H9 (cell line): Measurements from ENCODE around the gene PCSK6. TPM values are rescaled to one million over a fixed set of nuclear protein-coding genes. Genes with fewer than 3 reads are reported as not detected.

ENCODE experiments used
- DNase-seq: peaks from one replicate; pipeline ENCODE4 v3.0.0-alpha.2; 2017
- H2AFZ ChIP-seq: one replicate; pipeline ENCODE4 v1.6.1; 2013; ENCODE audit warnings: mild to moderate bottlenecking, low read length, control low read depth, moderate library complexity
- H2AK5ac ChIP-seq: 2 replicates; pipeline ENCODE4 v1.6.1; 2013; ENCODE audit warnings: low read length, control low read depth, mixed read lengths; ENCODE audit not compliant: insufficient read length
- H2BK120ac ChIP-seq: one replicate; pipeline ENCODE4 v1.6.1; 2013; ENCODE audit warnings: low read depth, mild to moderate bottlenecking, low read length, control low read depth, inconsistent platforms; ENCODE audit not compliant: poor library complexity, severe bottlenecking
- H2BK12ac ChIP-seq: 2 replicates; pipeline ENCODE4 v1.6.1; 2013; ENCODE audit warnings: low read length, control low read depth, mixed read lengths, low read depth; ENCODE audit not compliant: insufficient read length
- H2BK15ac ChIP-seq: 2 replicates; pipeline ENCODE4 v1.6.1; 2013; ENCODE audit warnings: low read depth, low read length, control low read depth
- H2BK20ac ChIP-seq: one replicate; pipeline ENCODE4 v1.6.1; 2013; ENCODE audit warnings: low read depth, mild to moderate bottlenecking, low read length, control low read depth, inconsistent platforms; ENCODE audit not compliant: poor library complexity, severe bottlenecking
- H2BK5ac ChIP-seq: 2 replicates; pipeline ENCODE4 v1.6.1; 2013; ENCODE audit warnings: low read length, control low read depth, mixed read lengths; ENCODE audit not compliant: insufficient read length
- H3K14ac ChIP-seq: 2 replicates; pipeline ENCODE4 v1.6.1; 2013; ENCODE audit warnings: low read length, control low read depth; ENCODE audit not compliant: insufficient read depth
- H3K18ac ChIP-seq: 2 replicates; pipeline ENCODE4 v1.6.1; 2013; ENCODE audit warnings: low read depth, mild to moderate bottlenecking, mixed read lengths, low read length, control low read depth; ENCODE audit not compliant: insufficient read length
- H3K23ac ChIP-seq: 2 replicates; pipeline ENCODE4 v1.6.1; 2013; ENCODE audit warnings: low read length, control low read depth, mixed read lengths, low read depth; ENCODE audit not compliant: insufficient read length
- H3K23me2 ChIP-seq: 2 replicates; pipeline ENCODE4 v1.6.1; 2013; ENCODE audit warnings: low read depth, mild to moderate bottlenecking, mixed read lengths, low read length, control low read depth; ENCODE audit not compliant: insufficient read length, poor library complexity, severe bottlenecking
- H3K27ac ChIP-seq: 2 replicates; pipeline ENCODE4 v1.5.1; 2013; ENCODE audit warnings: low read length, control low read depth, mixed read lengths, low read depth; ENCODE audit not compliant: insufficient read length
- H3K27me3 ChIP-seq: 2 replicates; pipeline ENCODE4 v1.6.1; 2013; ENCODE audit warnings: low read length, control low read depth, inconsistent platforms; ENCODE audit not compliant: insufficient read depth
- H3K4ac ChIP-seq: 2 replicates; pipeline ENCODE4 v1.6.1; 2013; ENCODE audit warnings: low read depth, mild to moderate bottlenecking, control low read depth, inconsistent platforms, low read length, moderate library complexity
- H3K4me1 ChIP-seq: 2 replicates; pipeline ENCODE4 v1.6.1; 2013; ENCODE audit warnings: low read length, control low read depth, inconsistent platforms; ENCODE audit not compliant: insufficient read depth
- H3K4me2 ChIP-seq: 2 replicates; pipeline ENCODE4 v1.6.1; 2013; ENCODE audit warnings: low read length, control low read depth, mixed read lengths; ENCODE audit not compliant: insufficient read length, insufficient read depth
- H3K56ac ChIP-seq: 2 replicates; pipeline ENCODE4 v1.6.1; 2013; ENCODE audit warnings: low read depth, mild to moderate bottlenecking, mixed read lengths, low read length, control low read depth; ENCODE audit not compliant: insufficient read length
- H3K79me1 ChIP-seq: 2 replicates; pipeline ENCODE4 v1.6.1; 2013; ENCODE audit warnings: low read depth, mild to moderate bottlenecking, moderate library complexity, low read length, control low read depth, inconsistent platforms; ENCODE audit not compliant: insufficient read depth, poor library complexity, severe bottlenecking
- H3K79me2 ChIP-seq: 2 replicates; pipeline ENCODE4 v1.6.1; 2013; ENCODE audit warnings: low read length, control low read depth, inconsistent platforms; ENCODE audit not compliant: insufficient read depth
- H3K9ac ChIP-seq: 2 replicates; pipeline ENCODE4 v1.6.1; 2013; ENCODE audit warnings: low read length, control low read depth, mixed read lengths; ENCODE audit not compliant: insufficient read length; ENCODE audit errors: extremely low read depth
- H3K9me3 ChIP-seq: one replicate; pipeline ENCODE4 v1.6.1; 2013; ENCODE audit warnings: low read depth, low read length, inconsistent platforms; ENCODE audit not compliant: control insufficient read depth
- H3T11ph ChIP-seq: one replicate; pipeline ENCODE4 v1.6.1; 2013; ENCODE audit warnings: mild to moderate bottlenecking, low read length, control low read depth, inconsistent platforms
- H4K20me1 ChIP-seq: one replicate; pipeline ENCODE4 v1.6.1; 2013; ENCODE audit not compliant: control insufficient read depth, insufficient read length, insufficient read depth
- H4K5ac ChIP-seq: 2 replicates; pipeline ENCODE4 v1.6.1; 2013; ENCODE audit warnings: low read depth, mild to moderate bottlenecking, mixed read lengths, low read length, control low read depth; ENCODE audit not compliant: insufficient read length
- H4K8ac ChIP-seq: replicated peaks from 2 replicates; pipeline ENCODE4 v1.6.1; 2013; ENCODE audit warnings: low read length, control low read depth, mixed read lengths, low read depth; ENCODE audit not compliant: insufficient read length
- H4K91ac ChIP-seq: 2 replicates; pipeline ENCODE4 v1.6.1; 2013; ENCODE audit warnings: low read depth, mild to moderate bottlenecking, moderate library complexity, mixed read lengths, low read length, control low read depth; ENCODE audit not compliant: insufficient read length
- H3K27ac Mint-ChIP-seq, 3 experiments: 2 replicates in 2 of 3; 3 replicates in 1 of 3; pipeline ENCODE4 v1.8.0; 2020 to 2021; ENCODE audit warnings: mixed read lengths in 3 of 3, mild to moderate bottlenecking in 1 of 3, moderate library complexity in 1 of 3
- H3K27me3 Mint-ChIP-seq: 2 replicates; pipeline ENCODE4 v1.8.0; 2021; ENCODE audit warnings: low read depth, mild to moderate bottlenecking, moderate library complexity, mixed read lengths
- H3K36me3 Mint-ChIP-seq, 3 experiments: 2 replicates in 2 of 3; 3 replicates in 1 of 3; pipeline ENCODE4 v1.8.0; 2020 to 2021; ENCODE audit warnings: low read depth in 3 of 3, mixed read lengths in 3 of 3; ENCODE audit not compliant: insufficient read depth in 1 of 3
- H3K4me1 Mint-ChIP-seq, 2 experiments: 2 replicates each; pipeline ENCODE4 v1.8.0; 2020; ENCODE audit warnings: mixed read lengths in 2 of 2
- H3K4me3 Mint-ChIP-seq, 2 experiments: 2 replicates in 1 of 2; 3 replicates in 1 of 2; pipeline ENCODE4 v1.8.0; 2020 to 2021; ENCODE audit warnings: mild to moderate bottlenecking in 2 of 2, mixed read lengths in 2 of 2, moderate library complexity in 1 of 2
- H3K9me3 Mint-ChIP-seq, 2 experiments: 2 replicates in 1 of 2; 3 replicates in 1 of 2; pipeline ENCODE4 v1.8.0; 2020; ENCODE audit warnings: mild to moderate bottlenecking in 2 of 2, mixed read lengths in 2 of 2, moderate library complexity in 1 of 2
- WGBS: extraction: QIAGEN DNeasy Blood & Tissue Kit; methylation state at CpG from one replicate; pipeline ENCODE4 v1.1.7; 2013; ENCODE audit warnings: missing lambda C conversion rate, low lambda C conversion rate, mixed read lengths; ENCODE audit not compliant: insufficient read length; ENCODE audit errors: extremely low coverage; 5-methylcytosine and 5-hydroxymethylcytosine counted together
- total RNA-seq: library from RNA; stranded (reverse); gene quantifications from 2 replicates; pipeline ENCODE4 v1.2.1, GENCODE V29; 2021
- TF ChIP-seq, protein P1 (sequence below): fragments of 200-600 bp; sonication (generic); conservative IDR thresholded peaks from 3 replicates; pipeline ENCODE4 v1.8.0; 2021; ENCODE audit warnings: antibody characterized with exemption, mild to moderate bottlenecking

The PCSK6 gene
- total RNA-seq, 1 experiment from 2014 or later = 4.0 TPM

DNA sequence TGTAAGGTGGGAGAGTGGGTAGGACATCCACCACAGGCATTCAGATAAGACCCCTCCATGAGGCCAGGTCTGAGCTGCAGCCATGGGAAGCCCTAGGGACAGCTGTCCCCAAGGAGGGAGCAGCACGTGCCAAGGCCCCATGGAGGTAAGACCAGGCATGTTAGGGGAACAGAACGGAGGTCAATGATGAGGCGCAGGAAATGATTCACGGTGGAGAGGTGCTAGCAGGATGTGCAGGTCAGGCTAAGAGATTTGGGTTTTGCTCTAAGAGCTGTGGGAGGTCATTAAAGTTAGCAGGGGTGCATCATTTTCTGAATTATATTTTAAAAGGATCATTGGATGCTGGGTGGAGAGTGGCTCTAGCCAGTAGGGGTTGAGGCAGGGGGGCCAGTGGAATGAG is 128.1 kb downstream of the PCSK6 start:
- H3K27me3 Mint-ChIP-seq = peaks cover 5% of the 10 kb centered on the region

More for the DNA sequence above, 128.1 kb downstream of the PCSK6 start:
- Histone ChIP-seq H3K79me1 (no peaks in the 10 kb centered on the region), H3K79me2 (no peaks in the 10 kb centered on the region), H3K23ac (no peak overlapping the region), H3K14ac (no peak overlapping the region; the same call in 1 of the 2 replicates), H3K4me2 (no peak overlapping the region), H2BK20ac (no peak overlapping the region), H3K9ac (no peak overlapping the region), H2BK120ac (no peak overlapping the region), H2BK15ac (no peak overlapping the region), H3K4ac (no peak overlapping the region), H3K27ac (no peak overlapping the region), H2BK5ac (no peak overlapping the region), H3K56ac (no peak overlapping the region), H4K91ac (no peak overlapping the region), H3K4me1 (no peaks in the 10 kb centered on the region), H3K27me3 (no peaks in the 10 kb centered on the region), H2AK5ac (no peak overlapping the region), H2BK12ac (no peak overlapping the region), H3T11ph (no peak overlapping the region), H2AFZ (no peak overlapping the region), H3K23me2 (no peaks in the 10 kb centered on the region), H4K8ac (no peak overlapping the region), H4K20me1 (no peaks in the 10 kb centered on the region), H4K5ac (no peak overlapping the region), H3K18ac (no peak overlapping the region), H3K9me3 (no peaks in the 10 kb centered on the region)
- no peak overlapping the region for H3K4me3 Mint-ChIP-seq
- TF ChIP-seq, protein P1, sequence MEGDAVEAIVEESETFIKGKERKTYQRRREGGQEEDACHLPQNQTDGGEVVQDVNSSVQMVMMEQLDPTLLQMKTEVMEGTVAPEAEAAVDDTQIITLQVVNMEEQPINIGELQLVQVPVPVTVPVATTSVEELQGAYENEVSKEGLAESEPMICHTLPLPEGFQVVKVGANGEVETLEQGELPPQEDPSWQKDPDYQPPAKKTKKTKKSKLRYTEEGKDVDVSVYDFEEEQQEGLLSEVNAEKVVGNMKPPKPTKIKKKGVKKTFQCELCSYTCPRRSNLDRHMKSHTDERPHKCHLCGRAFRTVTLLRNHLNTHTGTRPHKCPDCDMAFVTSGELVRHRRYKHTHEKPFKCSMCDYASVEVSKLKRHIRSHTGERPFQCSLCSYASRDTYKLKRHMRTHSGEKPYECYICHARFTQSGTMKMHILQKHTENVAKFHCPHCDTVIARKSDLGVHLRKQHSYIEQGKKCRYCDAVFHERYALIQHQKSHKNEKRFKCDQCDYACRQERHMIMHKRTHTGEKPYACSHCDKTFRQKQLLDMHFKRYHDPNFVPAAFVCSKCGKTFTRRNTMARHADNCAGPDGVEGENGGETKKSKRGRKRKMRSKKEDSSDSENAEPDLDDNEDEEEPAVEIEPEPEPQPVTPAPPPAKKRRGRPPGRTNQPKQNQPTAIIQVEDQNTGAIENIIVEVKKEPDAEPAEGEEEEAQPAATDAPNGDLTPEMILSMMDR = no peak
- no CpG with 5 or more reads among the region's 4 CpGs for WGBS
- H3K9me3 Mint-ChIP-seq = peaks cover 3 to 14% of the 10 kb centered on the region in 2 experiments; a peak in 3 of 5 replicates
- H3K36me3 Mint-ChIP-seq = peaks cover 1 to 11% (median 2%) of the 10 kb centered on the region in 3 experiments; a peak in 3 of 7 replicates
- peaks cover 8 to 11% of the 10 kb centered on the region in 2 experiments for H3K4me1 Mint-ChIP-seq
- no peak overlapping the region for H3K27ac Mint-ChIP-seq
- no peak for DNase-seq
